HepG2 (cell line): ENCODE measurements around the gene PRKAR1A. TPM values are rescaled to one million over a fixed set of nuclear protein-coding genes. Genes with fewer than 3 reads are reported as not detected.

Experiments
- CREB1 ChIP-seq, 2 experiments: fragments of 450-650 bp in 1 of 2; IDR thresholded peaks; 2 replicates each; pipeline ENCODE4 v1.6.1; 2016 to 2017; ENCODE audit warnings: control low read depth in 1 of 2, mild to moderate bottlenecking in 1 of 2, missing compliant biosample characterization in 1 of 2, missing genetic modification characterization in 1 of 2
- FOXC1 ChIP-seq: sonication (generic); formaldehyde crosslinking; IDR thresholded peaks from 2 replicates; pipeline ENCODE4 v1.8.0; 2022; ENCODE audit warnings: mild to moderate bottlenecking, missing genetic modification reagents, borderline replicate concordance
- MEIS2 ChIP-seq: sonication (generic); formaldehyde crosslinking; IDR thresholded peaks from 2 replicates; pipeline ENCODE4 v1.9.0; 2021; ENCODE audit warnings: mild to moderate bottlenecking, missing genetic modification reagents
- MXD4 ChIP-seq: IDR thresholded peaks from 2 replicates; pipeline ENCODE4 v1.6.1; 2016; ENCODE audit warnings: mild to moderate bottlenecking, missing biosample characterization, missing genetic modification reagents
- NFYB ChIP-seq: sonication (generic); formaldehyde crosslinking; IDR thresholded peaks from 2 replicates; pipeline ENCODE4 v1.4.0; 2020; ENCODE audit warnings: missing genetic modification reagents
- NR2F1 ChIP-seq, 2 experiments: fragments of 450-650 bp in 1 of 2; formaldehyde crosslinking in 1 of 2; IDR thresholded peaks; 2 replicates each; pipeline versions ENCODE4 v1.5.0 to v1.6.1; 2016 to 2020; ENCODE audit warnings: mild to moderate bottlenecking in 1 of 2, missing compliant biosample characterization in 1 of 2, missing genetic modification reagents in 1 of 2, moderate library complexity in 1 of 2
- PHF21A ChIP-seq: sonication (generic); formaldehyde crosslinking; IDR thresholded peaks from 2 replicates; pipeline ENCODE4 v1.5.0; 2020; ENCODE audit warnings: mild to moderate bottlenecking, missing genetic modification reagents
- RFXAP ChIP-seq: sonication (generic); formaldehyde crosslinking; IDR thresholded peaks from 2 replicates; pipeline ENCODE4 v1.4.0; 2020; ENCODE audit warnings: missing genetic modification reagents, borderline replicate concordance
- SOX6 ChIP-seq, 2 experiments: fragments of 450-650 bp in 1 of 2; sonication (generic) in 1 of 2; formaldehyde crosslinking in 1 of 2; IDR thresholded peaks; 2 replicates each; pipeline versions ENCODE4 v1.4.0 to v1.6.1; 2017 to 2020; ENCODE audit warnings: antibody characterized with exemption in 1 of 2, mild to moderate bottlenecking in 1 of 2, missing genetic modification reagents in 1 of 2
- TMF1 ChIP-seq: sonication (generic); formaldehyde crosslinking; IDR thresholded peaks from 2 replicates; pipeline ENCODE4 v1.8.1; 2022; ENCODE audit warnings: low read depth, missing genetic modification reagents
- ZNF331 ChIP-seq: sonication (generic); formaldehyde crosslinking; IDR thresholded peaks from 2 replicates; pipeline ENCODE4 v1.4.0; 2020; ENCODE audit warnings: missing genetic modification reagents
- ZNF350 ChIP-seq: sonication (generic); formaldehyde crosslinking; IDR thresholded peaks from 2 replicates; pipeline ENCODE4 v1.4.0; 2020; ENCODE audit warnings: mild to moderate bottlenecking, low read depth, missing genetic modification reagents, borderline replicate concordance
- ZNF441 ChIP-seq: sonication (generic); formaldehyde crosslinking; IDR thresholded peaks from 2 replicates; pipeline ENCODE4 v1.7.0; 2021; ENCODE audit warnings: missing genetic modification reagents, borderline replicate concordance
- ZNF558 ChIP-seq: sonication (generic); formaldehyde crosslinking; IDR thresholded peaks from 2 replicates; pipeline ENCODE4 v1.9.0; 2022; ENCODE audit warnings: mild to moderate bottlenecking, missing genetic modification reagents, borderline replicate concordance
- polyA plus RNA-seq, 8 experiments: library from polyadenylated mRNA; depleted of rRNA in 3 of 8; stranded (reverse) in 7 of 8; unstranded in 1 of 8; fragments of >200 nt; fragmentation: Illumina TruSeq in 4 of 8; extraction: Trizol in 4 of 8; gene quantifications; 2 replicates each; pipeline versions ENCODE4 v1.2.1 to v1.2.3, GENCODE V29; 2011 to 2016; ENCODE audit warnings: low read depth in 4 of 8, missing spikeins in 1 of 8, mixed read lengths in 1 of 8; ENCODE audit not compliant: insufficient read depth in 1 of 8
- total RNA-seq, 5 experiments: library from RNA; depleted of rRNA; stranded (reverse); fragments of >200 nt; fragmentation: Illumina TruSeq; extraction: Trizol; gene quantifications; 2 replicates each; pipeline ENCODE4 v1.2.3, GENCODE V29; 2016; ENCODE audit warnings: low read depth in 1 of 5
- TF ChIP-seq, protein P1 (sequence below): sonication (generic); formaldehyde crosslinking; IDR thresholded peaks from 2 replicates; pipeline ENCODE4 v1.5.0; 2020; ENCODE audit warnings: mild to moderate bottlenecking, missing genetic modification reagents, borderline replicate concordance
- TF ChIP-seq, protein P2 (sequence below): sonication (generic); formaldehyde crosslinking; IDR thresholded peaks from 2 replicates; pipeline ENCODE4 v1.4.0; 2020; ENCODE audit warnings: mild to moderate bottlenecking, missing genetic modification reagents
- TF ChIP-seq, protein P3 (sequence below): sonication (generic); formaldehyde crosslinking; IDR thresholded peaks from 2 replicates; pipeline ENCODE4 v1.4.0; 2020; ENCODE audit warnings: missing genetic modification reagents, mild to moderate bottlenecking, borderline replicate concordance

The PRKAR1A gene
- total and polyA plus RNA-seq, 2 of the 13 experiments (the other 11 are each of a cell fraction or from before 2014, with no cell fraction given), result 265 to 266 TPM

DNA sequence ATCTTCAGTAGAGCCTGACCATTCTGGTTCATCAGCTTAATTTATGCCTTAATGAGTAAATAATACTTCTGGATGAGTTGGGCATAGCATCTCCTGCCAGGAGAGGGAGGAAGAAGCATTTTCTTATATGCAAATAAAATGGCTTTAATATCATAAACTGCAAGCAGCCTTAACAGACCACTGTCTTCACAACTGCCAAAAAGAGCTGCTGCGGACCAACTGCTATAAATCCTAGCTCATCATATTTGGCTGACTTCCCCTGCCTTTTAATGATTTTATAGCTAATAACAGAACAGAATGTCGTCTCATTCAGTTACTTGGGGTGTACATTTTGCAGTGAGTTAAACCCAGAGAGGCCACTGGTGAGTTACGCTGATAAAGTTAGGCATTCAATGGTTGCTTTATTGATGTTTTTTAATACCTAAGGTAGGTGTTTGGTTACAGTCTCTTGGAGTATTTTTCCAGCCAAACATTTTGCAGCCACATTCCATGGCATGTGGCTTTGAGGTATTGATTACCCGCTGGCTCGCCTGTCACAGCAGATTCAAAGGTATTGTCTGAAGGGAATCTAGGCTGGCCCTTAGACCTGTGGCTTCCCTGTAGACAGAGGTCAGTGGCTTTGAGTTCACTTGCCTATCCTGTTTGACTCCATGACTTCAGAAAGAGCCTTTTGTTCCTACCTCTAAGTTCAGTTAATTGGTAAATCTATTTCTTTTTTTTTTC lies 72.5 kb downstream of the PRKAR1A start (continued):
- TF ChIP-seq, protein P1, sequence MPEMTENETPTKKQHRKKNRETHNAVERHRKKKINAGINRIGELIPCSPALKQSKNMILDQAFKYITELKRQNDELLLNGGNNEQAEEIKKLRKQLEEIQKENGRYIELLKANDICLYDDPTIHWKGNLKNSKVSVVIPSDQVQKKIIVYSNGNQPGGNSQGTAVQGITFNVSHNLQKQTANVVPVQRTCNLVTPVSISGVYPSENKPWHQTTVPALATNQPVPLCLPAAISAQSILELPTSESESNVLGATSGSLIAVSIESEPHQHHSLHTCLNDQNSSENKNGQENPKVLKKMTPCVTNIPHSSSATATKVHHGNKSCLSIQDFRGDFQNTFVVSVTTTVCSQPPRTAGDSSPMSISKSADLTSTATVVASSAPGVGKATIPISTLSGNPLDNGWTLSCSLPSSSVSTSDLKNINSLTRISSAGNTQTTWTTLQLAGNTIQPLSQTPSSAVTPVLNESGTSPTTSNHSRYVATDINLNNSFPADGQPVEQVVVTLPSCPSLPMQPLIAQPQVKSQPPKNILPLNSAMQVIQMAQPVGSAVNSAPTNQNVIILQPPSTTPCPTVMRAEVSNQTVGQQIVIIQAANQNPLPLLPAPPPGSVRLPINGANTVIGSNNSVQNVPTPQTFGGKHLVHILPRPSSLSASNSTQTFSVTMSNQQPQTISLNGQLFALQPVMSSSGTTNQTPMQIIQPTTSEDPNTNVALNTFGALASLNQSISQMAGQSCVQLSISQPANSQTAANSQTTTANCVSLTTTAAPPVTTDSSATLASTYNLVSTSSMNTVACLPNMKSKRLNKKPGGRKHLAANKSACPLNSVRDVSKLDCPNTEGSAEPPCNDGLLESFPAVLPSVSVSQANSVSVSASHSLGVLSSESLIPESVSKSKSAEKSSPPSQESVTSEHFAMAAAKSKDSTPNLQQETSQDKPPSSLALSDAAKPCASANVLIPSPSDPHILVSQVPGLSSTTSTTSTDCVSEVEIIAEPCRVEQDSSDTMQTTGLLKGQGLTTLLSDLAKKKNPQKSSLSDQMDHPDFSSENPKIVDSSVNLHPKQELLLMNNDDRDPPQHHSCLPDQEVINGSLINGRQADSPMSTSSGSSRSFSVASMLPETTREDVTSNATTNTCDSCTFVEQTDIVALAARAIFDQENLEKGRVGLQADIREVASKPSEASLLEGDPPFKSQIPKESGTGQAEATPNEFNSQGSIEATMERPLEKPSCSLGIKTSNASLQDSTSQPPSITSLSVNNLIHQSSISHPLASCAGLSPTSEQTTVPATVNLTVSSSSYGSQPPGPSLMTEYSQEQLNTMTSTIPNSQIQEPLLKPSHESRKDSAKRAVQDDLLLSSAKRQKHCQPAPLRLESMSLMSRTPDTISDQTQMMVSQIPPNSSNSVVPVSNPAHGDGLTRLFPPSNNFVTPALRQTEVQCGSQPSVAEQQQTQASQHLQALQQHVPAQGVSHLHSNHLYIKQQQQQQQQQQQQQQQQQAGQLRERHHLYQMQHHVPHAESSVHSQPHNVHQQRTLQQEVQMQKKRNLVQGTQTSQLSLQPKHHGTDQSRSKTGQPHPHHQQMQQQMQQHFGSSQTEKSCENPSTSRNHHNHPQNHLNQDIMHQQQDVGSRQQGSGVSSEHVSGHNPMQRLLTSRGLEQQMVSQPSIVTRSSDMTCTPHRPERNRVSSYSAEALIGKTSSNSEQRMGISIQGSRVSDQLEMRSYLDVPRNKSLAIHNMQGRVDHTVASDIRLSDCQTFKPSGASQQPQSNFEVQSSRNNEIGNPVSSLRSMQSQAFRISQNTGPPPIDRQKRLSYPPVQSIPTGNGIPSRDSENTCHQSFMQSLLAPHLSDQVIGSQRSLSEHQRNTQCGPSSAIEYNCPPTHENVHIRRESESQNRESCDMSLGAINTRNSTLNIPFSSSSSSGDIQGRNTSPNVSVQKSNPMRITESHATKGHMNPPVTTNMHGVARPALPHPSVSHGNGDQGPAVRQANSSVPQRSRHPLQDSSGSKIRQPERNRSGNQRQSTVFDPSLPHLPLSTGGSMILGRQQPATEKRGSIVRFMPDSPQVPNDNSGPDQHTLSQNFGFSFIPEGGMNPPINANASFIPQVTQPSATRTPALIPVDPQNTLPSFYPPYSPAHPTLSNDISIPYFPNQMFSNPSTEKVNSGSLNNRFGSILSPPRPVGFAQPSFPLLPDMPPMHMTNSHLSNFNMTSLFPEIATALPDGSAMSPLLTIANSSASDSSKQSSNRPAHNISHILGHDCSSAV (CRISPR knock-in tag), result no peak
- TF ChIP-seq, protein P2, sequence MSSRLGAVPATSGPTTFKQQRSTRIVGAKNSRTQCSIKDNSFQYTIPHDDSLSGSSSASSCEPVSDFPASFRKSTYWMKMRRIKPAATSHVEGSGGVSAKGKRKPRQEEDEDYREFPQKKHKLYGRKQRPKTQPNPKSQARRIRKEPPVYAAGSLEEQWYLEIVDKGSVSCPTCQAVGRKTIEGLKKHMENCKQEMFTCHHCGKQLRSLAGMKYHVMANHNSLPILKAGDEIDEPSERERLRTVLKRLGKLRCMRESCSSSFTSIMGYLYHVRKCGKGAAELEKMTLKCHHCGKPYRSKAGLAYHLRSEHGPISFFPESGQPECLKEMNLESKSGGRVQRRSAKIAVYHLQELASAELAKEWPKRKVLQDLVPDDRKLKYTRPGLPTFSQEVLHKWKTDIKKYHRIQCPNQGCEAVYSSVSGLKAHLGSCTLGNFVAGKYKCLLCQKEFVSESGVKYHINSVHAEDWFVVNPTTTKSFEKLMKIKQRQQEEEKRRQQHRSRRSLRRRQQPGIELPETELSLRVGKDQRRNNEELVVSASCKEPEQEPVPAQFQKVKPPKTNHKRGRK (CRISPR knock-in tag), result 0 out of 2 replicates have a peak, but pooled peaks have one; percentile 69
- TF ChIP-seq NR2F1 (CRISPR knock-in tag; IDR thresholded peaks at IDR 0.05), result peak; percentile 22 to 31; a peak in 2 of 4 replicates
- 0 out of 2 replicates have a peak, but pooled peaks have one; percentile 37 for TF ChIP-seq RFXAP
- TF ChIP-seq FOXC1 (CRISPR knock-in tag), result no peak
- TF ChIP-seq MXD4 (CRISPR knock-in tag), result peak; percentile 34; the same call in 1 of the 2 replicates
- TF ChIP-seq, protein P3, sequence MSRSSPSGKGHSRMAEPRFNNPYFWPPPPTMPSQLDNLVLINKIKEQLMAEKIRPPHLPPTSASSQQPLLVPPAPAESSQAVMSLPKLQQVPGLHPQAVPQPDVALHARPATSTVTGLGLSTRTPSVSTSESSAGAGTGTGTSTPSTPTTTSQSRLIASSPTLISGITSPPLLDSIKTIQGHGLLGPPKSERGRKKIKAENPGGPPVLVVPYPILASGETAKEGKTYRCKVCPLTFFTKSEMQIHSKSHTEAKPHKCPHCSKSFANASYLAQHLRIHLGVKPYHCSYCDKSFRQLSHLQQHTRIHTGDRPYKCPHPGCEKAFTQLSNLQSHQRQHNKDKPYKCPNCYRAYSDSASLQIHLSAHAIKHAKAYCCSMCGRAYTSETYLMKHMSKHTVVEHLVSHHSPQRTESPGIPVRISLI (CRISPR knock-in tag), result peak; percentile 77; the same call in 1 of the 2 replicates
- no peak for TF ChIP-seq CREB1 (IDR thresholded peaks at IDR 0.05)
- TF ChIP-seq CREB1 (CRISPR knock-in tag; IDR thresholded peaks at IDR 0.05), result peak; percentile 63
- peak; percentile 87 for TF ChIP-seq ZNF331 (CRISPR knock-in tag)
- peak; percentile 73; the same call in 1 of the 2 replicates for TF ChIP-seq PHF21A
- TF ChIP-seq ZNF558 (CRISPR knock-in tag), result 0 out of 2 replicates have a peak, but pooled peaks have one; percentile 9
- no peak for TF ChIP-seq NFYB (CRISPR knock-in tag)
- TF ChIP-seq ZNF441 (CRISPR knock-in tag), result no peak
- no peak for TF ChIP-seq SOX6 (IDR thresholded peaks at IDR 0.05)
- TF ChIP-seq SOX6 (CRISPR knock-in tag; IDR thresholded peaks at IDR 0.05), result peak; percentile 97
- TF ChIP-seq MEIS2 (CRISPR knock-in tag), result peak; percentile 89
- TF ChIP-seq ZNF350, result 0 out of 2 replicates have a peak, but pooled peaks have one; percentile 24
- TF ChIP-seq TMF1, result no peak
